ENCODE measurements around the gene OSBPL6.

GRCh38 chr2:178397002-178397605 is 202.8 kb downstream of the OSBPL6 start:
- TF ChIP-seq CTCF (IDR thresholded peaks at IDR 0.05; ENCODE audit: low read length) (peak; percentile 72), EZH2 (optimal IDR thresholded peaks at IDR 0.05; ENCODE audit: low read depth, low read length) (no peak)
